Skeletal muscle satellite cell (primary cell): ENCODE results near the gene TENT4A.

Source experiments
- H3K27me3 ChIP-seq: 2 replicates; pipeline ENCODE4 v1.7.0; 2013; ENCODE audit warnings: low read length; ENCODE audit not compliant: control insufficient read depth, insufficient read depth
- H3K36me3 ChIP-seq: 2 replicates; pipeline ENCODE4 v1.7.0; 2013; ENCODE audit warnings: mild to moderate bottlenecking, control low read depth, low read length; ENCODE audit not compliant: insufficient read depth
- H3K4me1 ChIP-seq: 2 replicates; pipeline ENCODE4 v1.7.0; 2013; ENCODE audit warnings: low read length; ENCODE audit not compliant: control insufficient read depth, insufficient read depth
- H3K4me2 ChIP-seq: 2 replicates; pipeline ENCODE4 v1.7.0; 2013; ENCODE audit warnings: mild to moderate bottlenecking, low read length
- H3K4me3 ChIP-seq: 2 replicates; pipeline ENCODE4 v1.7.0; 2013; ENCODE audit warnings: low read length
- H3K9ac ChIP-seq: 2 replicates; pipeline ENCODE4 v1.7.0; 2013; ENCODE audit warnings: mild to moderate bottlenecking, low read depth, low read length, moderate library complexity
- H3K9me3 ChIP-seq: replicated peaks from 2 replicates; pipeline ENCODE4 v1.7.0; 2013; ENCODE audit warnings: mild to moderate bottlenecking, control low read depth, low read length

The TENT4A gene

GRCh38 chr5:6783787-6784186, 70.6 kb downstream of the TENT4A start:
- H3K4me2 ChIP-seq, result no peak overlapping the region
- H3K4me3 ChIP-seq, result no peak overlapping the region
- no peaks in the 10 kb centered on the region for H3K36me3 ChIP-seq
- H3K4me1 ChIP-seq, result peaks cover 3% of the 10 kb centered on the region
- no peaks in the 10 kb centered on the region for H3K9me3 ChIP-seq
- no peak overlapping the region for H3K9ac ChIP-seq
- H3K27me3 ChIP-seq, result no peaks in the 10 kb centered on the region

- no peak overlapping the region for H3K4me3 ChIP-seq
- H3K4me2 ChIP-seq, result no peak overlapping the region
- no peak overlapping the region for H3K9ac ChIP-seq
- no peaks in the 10 kb centered on the region for H3K9me3 ChIP-seq
- no peaks in the 10 kb centered on the region for H3K36me3 ChIP-seq
- H3K4me1 ChIP-seq, result peaks cover 3% of the 10 kb centered on the region
- H3K27me3 ChIP-seq, result no peaks in the 10 kb centered on the region
These were observed 71.2 kb downstream of the TENT4A start for GRCh38 chr5:6784481-6784880.

- no peak overlapping the region for H3K9ac ChIP-seq
- H3K4me3 ChIP-seq, result no peak overlapping the region
- H3K36me3 ChIP-seq, result no peaks in the 10 kb centered on the region
- H3K9me3 ChIP-seq, result no peaks in the 10 kb centered on the region
- peaks cover 3% of the 10 kb centered on the region for H3K4me1 ChIP-seq
- H3K27me3 ChIP-seq, result peaks cover 3% of the 10 kb centered on the region
- H3K4me2 ChIP-seq, result no peak overlapping the region
These were observed 72.1 kb downstream of the TENT4A start for GRCh38 chr5:6785161-6785860.

- peaks cover 4% of the 10 kb centered on the region for H3K27me3 ChIP-seq
- H3K9me3 ChIP-seq, result no peaks in the 10 kb centered on the region
- H3K4me3 ChIP-seq, result no peak overlapping the region
- H3K36me3 ChIP-seq, result no peaks in the 10 kb centered on the region
- no peak overlapping the region for H3K4me2 ChIP-seq
- no peak overlapping the region for H3K9ac ChIP-seq
- H3K4me1 ChIP-seq, result peaks cover 3% of the 10 kb centered on the region
These were observed 72.6 kb downstream of the TENT4A start for GRCh38 chr5:6785861-6786180.

- Histone ChIP-seq H3K36me3 (no peaks in the 10 kb centered on the region), H3K4me2 (no peak overlapping the region), H3K27me3 (peaks cover 15% of the 10 kb centered on the region), H3K9ac (no peak overlapping the region), H3K9me3 (no peaks in the 10 kb centered on the region), H3K4me3 (no peak overlapping the region), H3K4me1 (no peaks in the 10 kb centered on the region)
These were observed 73.7 kb downstream of the TENT4A start for GRCh38 chr5:6786786-6787495.

GRCh38 chr5:6787941-6788340, 74.7 kb downstream of the TENT4A start:
- no peaks in the 10 kb centered on the region for H3K36me3 ChIP-seq
- H3K4me3 ChIP-seq, result no peak overlapping the region
- H3K9me3 ChIP-seq, result no peaks in the 10 kb centered on the region
- no peak overlapping the region for H3K9ac ChIP-seq
- H3K4me1 ChIP-seq, result no peaks in the 10 kb centered on the region
- H3K27me3 ChIP-seq, result peaks cover 16% of the 10 kb centered on the region
- H3K4me2 ChIP-seq, result no peak overlapping the region

- Histone ChIP-seq H3K4me3 (no peak overlapping the region), H3K9me3 (no peaks in the 10 kb centered on the region), H3K4me1 (no peaks in the 10 kb centered on the region), H3K27me3 (peaks cover 16% of the 10 kb centered on the region), H3K4me2 (no peak overlapping the region), H3K9ac (no peak overlapping the region), H3K36me3 (no peaks in the 10 kb centered on the region)
These were observed 75.2 kb downstream of the TENT4A start for GRCh38 chr5:6788439-6788838.

- Histone ChIP-seq H3K27me3 (peaks cover 16% of the 10 kb centered on the region), H3K4me1 (no peaks in the 10 kb centered on the region), H3K9ac (no peak overlapping the region), H3K4me2 (no peak overlapping the region), H3K4me3 (no peak overlapping the region), H3K36me3 (no peaks in the 10 kb centered on the region), H3K9me3 (no peaks in the 10 kb centered on the region)
These were observed 75.9 kb downstream of the TENT4A start for GRCh38 chr5:6788956-6789649.

- Histone ChIP-seq H3K9ac (no peak overlapping the region), H3K9me3 (no peaks in the 10 kb centered on the region), H3K4me1 (no peaks in the 10 kb centered on the region), H3K27me3 (peaks cover 16% of the 10 kb centered on the region), H3K4me2 (no peak overlapping the region), H3K36me3 (no peaks in the 10 kb centered on the region), H3K4me3 (no peak overlapping the region)
These were observed 77.2 kb downstream of the TENT4A start for GRCh38 chr5:6790346-6790865.

- H3K9ac ChIP-seq, result no peak overlapping the region
- no peaks in the 10 kb centered on the region for H3K9me3 ChIP-seq
- no peaks in the 10 kb centered on the region for H3K4me1 ChIP-seq
- no peak overlapping the region for H3K4me3 ChIP-seq
- no peak overlapping the region for H3K4me2 ChIP-seq
- H3K27me3 ChIP-seq, result peaks cover 16% of the 10 kb centered on the region
- no peaks in the 10 kb centered on the region for H3K36me3 ChIP-seq
These were observed 77.8 kb downstream of the TENT4A start for GRCh38 chr5:6791031-6791430.

- Histone ChIP-seq H3K9me3 (no peaks in the 10 kb centered on the region), H3K4me3 (no peak overlapping the region), H3K27me3 (peaks cover 16% of the 10 kb centered on the region), H3K4me2 (no peak overlapping the region), H3K4me1 (no peaks in the 10 kb centered on the region), H3K9ac (no peak overlapping the region), H3K36me3 (no peaks in the 10 kb centered on the region)
These were observed 79.1 kb downstream of the TENT4A start for GRCh38 chr5:6792376-6792775.
